HG03520 (cell line): Measurements from ENCODE around the gene APOLD1.
"Not testable (repeated sequence)": the region's sequence is repeated elsewhere in the genome, so short reads cannot be mapped to it uniquely, and the experiment has no call there.

ENCODE experiments used
- ATAC-seq: cut with Tn5 transposase; IDR thresholded peaks from one replicate; pipeline ENCODE4 v1.9.1; 2021; ENCODE audit warnings: mild to moderate bottlenecking, moderate library complexity; ENCODE audit not compliant: unreplicated experiment

Gene APOLD1

GRCh38 chr12:12807517-12807903 lies 22.1 kb downstream of the APOLD1 start:
- ATAC-seq, result not testable (repeated sequence)

GRCh38 chr12:12807970-12808702 lies 22.7 kb downstream of the APOLD1 start:
- ATAC-seq, result peak; percentile 58

GRCh38 chr12:12810553-12811021 lies 25.1 kb downstream of the APOLD1 start:
- ATAC-seq, result no peak

GRCh38 chr12:12811343-12811742 lies 25.9 kb downstream of the APOLD1 start:
- no peak for ATAC-seq

GRCh38 chr12:12812174-12812573 lies 26.7 kb downstream of the APOLD1 start:
- no peak for ATAC-seq

GRCh38 chr12:12812618-12813119 lies 27.2 kb downstream of the APOLD1 start:
- no peak for ATAC-seq

- ATAC-seq, result peak; percentile 84
Observed at GRCh38 chr12:12813120-12814101, 28.0 kb downstream of the APOLD1 start, which contains the start of gene DDX47. TSS of gene DDX47 (plus strand) at chr12:12813346. CDS start at chr12:12813368, 22 bp downstream.

- ATAC-seq, result no peak
Observed at GRCh38 chr12:12817616-12818015, 32.2 kb downstream of the APOLD1 start.

GRCh38 chr12:12818701-12819100 lies 33.2 kb downstream of the APOLD1 start:
- no peak for ATAC-seq

GRCh38 chr12:12819221-12819620 lies 33.8 kb downstream of the APOLD1 start:
- ATAC-seq, result no peak

GRCh38 chr12:12819752-12820311 lies 34.4 kb downstream of the APOLD1 start:
- ATAC-seq, result no peak

- not testable (repeated sequence) for ATAC-seq
Observed at GRCh38 chr12:12820376-12820775, 34.9 kb downstream of the APOLD1 start.

- no peak for ATAC-seq
Observed at GRCh38 chr12:12821975-12822374, 36.5 kb downstream of the APOLD1 start.

GRCh38 chr12:12822886-12823285 lies 37.4 kb downstream of the APOLD1 start:
- no peak for ATAC-seq

- no peak for ATAC-seq
Observed at GRCh38 chr12:12823300-12823699, 37.8 kb downstream of the APOLD1 start.

GRCh38 chr12:12823811-12824210 lies 38.4 kb downstream of the APOLD1 start:
- ATAC-seq, result no peak

GRCh38 chr12:12835378-12836146 lies 50.1 kb downstream of the APOLD1 start:
- ATAC-seq, result no peak

- ATAC-seq, result no peak
Observed at GRCh38 chr12:12836571-12836970, 51.1 kb downstream of the APOLD1 start.

- ATAC-seq, result peak; percentile 63
Observed at GRCh38 chr12:12837025-12837812, 51.8 kb downstream of the APOLD1 start.

- no peak for ATAC-seq
Observed at GRCh38 chr12:12837813-12838153, 52.3 kb downstream of the APOLD1 start.
